HFFc6 (cell line): ENCODE data around the gene GPSM1. TPM values are rescaled to one million over a fixed set of nuclear protein-coding genes. Genes with fewer than 3 reads are reported as not detected.

Experiments
- DNase-seq: peaks from one replicate; pipeline ENCODE4 v3.0.0-alpha.2; 2018
- H3K27ac Mint-ChIP-seq: 2 replicates; pipeline ENCODE4 v1.8.0; 2020; ENCODE audit warnings: mild to moderate bottlenecking, mixed read lengths
- H3K27me3 Mint-ChIP-seq: 2 replicates; pipeline ENCODE4 v1.8.0; 2021; ENCODE audit warnings: mild to moderate bottlenecking, moderate library complexity, mixed read lengths; ENCODE audit not compliant: insufficient read depth
- H3K36me3 Mint-ChIP-seq: 2 replicates; pipeline ENCODE4 v1.8.0; 2021; ENCODE audit warnings: low read depth, mixed read lengths
- H3K4me1 Mint-ChIP-seq: 2 replicates; pipeline ENCODE4 v1.8.0; 2020; ENCODE audit warnings: low read depth, mixed read lengths
- H3K4me3 Mint-ChIP-seq: 2 replicates; pipeline ENCODE4 v1.8.0; 2020; ENCODE audit warnings: mild to moderate bottlenecking, moderate library complexity, mixed read lengths
- H3K9me3 Mint-ChIP-seq: 2 replicates; pipeline ENCODE4 v1.8.0; 2020; ENCODE audit warnings: mild to moderate bottlenecking, mixed read lengths
- CTCF ChIP-seq: fragments of 200-600 bp; sonication (generic); IDR thresholded peaks from 2 replicates; pipeline ENCODE4 v1.5.0; 2021; ENCODE audit warnings: antibody characterized with exemption, mild to moderate bottlenecking
- total RNA-seq, 6 experiments: library from RNA; stranded (reverse); fragmentation: NEBNext Ultra II Directional; extraction: Animal tissue kit (Norgen Biotek cat#: 25700); gene quantifications; 2 replicates in 1 of 6; 3 replicates in 5 of 6; pipeline ENCODE4 v1.2.3, GENCODE V29; 2021

The GPSM1 gene
- total RNA-seq, 6 experiments from 2014 or later, result 50.9 to 60.2 (median 55.0) TPM

- Mint-ChIP-seq H3K36me3 (no peaks in the 10 kb centered on the region), H3K27me3 (peaks cover 10% of the 10 kb centered on the region), H3K4me3 (no peak overlapping the region), H3K4me1 (no peaks in the 10 kb centered on the region), H3K9me3 (no peaks in the 10 kb centered on the region), H3K27ac (no peak overlapping the region)
- no peak for DNase-seq
- no peak for TF ChIP-seq CTCF
Observed at GRCh38 chr9:136289651-136290507, 37.5 kb upstream of the GPSM1 start.

- no peak for DNase-seq
- Mint-ChIP-seq H3K4me3 (no peak overlapping the region), H3K27me3 (peaks cover 10% of the 10 kb centered on the region), H3K4me1 (no peaks in the 10 kb centered on the region), H3K9me3 (no peaks in the 10 kb centered on the region), H3K36me3 (no peaks in the 10 kb centered on the region), H3K27ac (no peak overlapping the region)
- no peak for TF ChIP-seq CTCF
Observed at GRCh38 chr9:136290508-136291000, 36.8 kb upstream of the GPSM1 start.

- H3K36me3 Mint-ChIP-seq, result no peaks in the 10 kb centered on the region
- no peak overlapping the region for H3K27ac Mint-ChIP-seq
- no peak for TF ChIP-seq CTCF
- no peaks in the 10 kb centered on the region for H3K9me3 Mint-ChIP-seq
- H3K27me3 Mint-ChIP-seq, result peaks cover 10% of the 10 kb centered on the region
- no peak overlapping the region for H3K4me3 Mint-ChIP-seq
- H3K4me1 Mint-ChIP-seq, result no peaks in the 10 kb centered on the region
- no peak for DNase-seq
Observed at GRCh38 chr9:136291306-136292025, 35.9 kb upstream of the GPSM1 start.

GRCh38 chr9:136292026-136292538 lies 35.3 kb upstream of the GPSM1 start:
- DNase-seq, result no peak
- Mint-ChIP-seq H3K36me3 (no peaks in the 10 kb centered on the region), H3K4me3 (no peak overlapping the region), H3K9me3 (no peaks in the 10 kb centered on the region), H3K27me3 (peaks cover 7% of the 10 kb centered on the region), H3K4me1 (no peaks in the 10 kb centered on the region), H3K27ac (no peak overlapping the region)
- TF ChIP-seq CTCF, result no peak

GRCh38 chr9:136292591-136293448 lies 34.5 kb upstream of the GPSM1 start:
- Mint-ChIP-seq H3K4me3 (no peak overlapping the region), H3K27ac (no peak overlapping the region), H3K4me1 (no peaks in the 10 kb centered on the region), H3K9me3 (no peaks in the 10 kb centered on the region), H3K27me3 (peaks cover 2% of the 10 kb centered on the region), H3K36me3 (no peaks in the 10 kb centered on the region)
- no peak for TF ChIP-seq CTCF
- no peak for DNase-seq
